ENCODE measurements around the gene SMOC1.

DNA sequence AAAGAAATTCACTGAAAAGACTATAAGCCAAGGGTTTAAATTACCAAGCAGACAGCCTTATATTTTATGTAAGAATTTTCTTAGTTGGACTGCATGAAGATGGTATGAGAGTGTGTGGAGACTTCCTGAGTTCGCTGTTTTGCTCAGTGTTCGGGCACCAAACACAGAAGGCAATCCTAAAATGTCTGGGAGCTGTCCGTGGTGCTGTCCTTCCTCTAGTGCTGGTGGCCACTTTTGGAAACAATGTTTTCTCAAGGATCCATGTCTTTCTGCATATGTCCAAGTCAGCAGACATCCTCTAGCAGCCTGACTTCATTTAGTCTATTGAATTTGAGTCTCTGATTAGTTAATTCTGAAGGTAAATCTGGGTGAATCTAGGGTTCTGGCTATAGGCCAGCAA, 173.8 kb downstream of the SMOC1 start:
- no peak for TF ChIP-seq CTCF (IDR thresholded peaks at IDR 0.05; ENCODE audit: low read depth, low read length)
- no peak for TF ChIP-seq MYC (IDR thresholded peaks at IDR 0.05; ENCODE audit: low read depth, low read length)
